Measurements from ENCODE around the gene IMP4. TPM values are rescaled to one million over a fixed set of nuclear protein-coding genes. Genes with fewer than 3 reads are reported as not detected.

IMP4 gene
- total RNA-seq, 4 donors from 2014 or later = 66.5 to 112 (median 75.2) TPM

- TF ChIP-seq CTCF (IDR thresholded peaks at IDR 0.05; ENCODE audit: low read depth) = no peak
Measured at GRCh38 chr2:130345611-130346010, 2.9 kb downstream of the IMP4 start.

GRCh38 chr2:130346041-130346740 is 3.5 kb downstream of the IMP4 start:
- no peak for TF ChIP-seq CTCF (IDR thresholded peaks at IDR 0.05; ENCODE audit: low read depth)

DNA sequence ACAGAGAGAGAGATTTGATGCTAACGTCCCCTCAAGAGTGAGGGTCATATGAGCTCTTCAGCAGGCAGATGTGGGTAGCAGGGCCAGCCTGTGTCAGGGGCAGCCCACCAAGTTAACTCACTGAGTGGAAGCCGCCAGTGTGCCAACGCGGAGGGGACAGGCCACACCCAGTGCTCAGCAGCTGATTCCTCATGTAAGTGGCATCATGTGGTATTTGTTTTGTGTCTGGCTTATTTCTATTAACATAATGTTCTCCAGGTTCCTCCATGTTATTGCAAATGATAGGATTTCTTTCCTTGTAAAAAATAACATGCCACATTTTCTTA is 4.0 kb downstream of the IMP4 start:
- no peak for TF ChIP-seq CTCF (IDR thresholded peaks at IDR 0.05; ENCODE audit: low read depth)

DNA sequence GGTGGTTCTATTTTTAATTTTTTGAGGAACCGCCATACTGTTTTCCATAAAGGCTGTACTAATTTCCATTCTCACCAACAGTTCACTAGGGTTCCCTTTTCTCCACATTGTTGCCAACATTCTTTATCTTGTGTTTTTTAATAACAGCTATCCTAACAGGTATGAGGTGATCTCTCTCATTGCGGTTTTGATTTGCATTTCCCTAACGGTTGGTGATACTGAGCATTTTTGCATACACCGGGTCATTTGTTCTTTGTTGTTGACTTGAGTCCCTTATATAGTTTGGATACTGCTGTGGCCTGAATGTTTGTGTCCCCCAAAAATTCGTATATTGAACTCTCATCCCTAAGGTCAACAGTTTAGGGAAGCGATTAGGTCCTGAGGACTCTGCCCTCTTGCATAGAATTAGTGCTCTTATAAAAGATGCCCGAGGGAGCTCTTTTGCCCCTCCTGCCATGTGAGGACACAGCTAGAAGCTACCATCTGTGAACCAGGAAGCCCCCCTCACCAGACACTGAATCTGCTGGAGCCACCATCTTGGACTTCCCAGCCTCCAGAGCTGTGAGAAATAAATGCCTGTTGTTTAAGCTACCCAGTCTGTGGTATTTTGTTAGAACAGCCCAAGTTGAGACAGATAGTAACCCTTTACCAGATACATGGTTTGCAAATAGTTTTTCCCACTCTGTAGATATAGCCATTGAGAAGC is 4.7 kb downstream of the IMP4 start:
- TF ChIP-seq CTCF (IDR thresholded peaks at IDR 0.05; ENCODE audit: low read depth) = no peak

GRCh38 chr2:130349174-130349573 is 6.5 kb downstream of the IMP4 start:
- TF ChIP-seq CTCF (IDR thresholded peaks at IDR 0.05; ENCODE audit: low read depth) = no peak

DNA sequence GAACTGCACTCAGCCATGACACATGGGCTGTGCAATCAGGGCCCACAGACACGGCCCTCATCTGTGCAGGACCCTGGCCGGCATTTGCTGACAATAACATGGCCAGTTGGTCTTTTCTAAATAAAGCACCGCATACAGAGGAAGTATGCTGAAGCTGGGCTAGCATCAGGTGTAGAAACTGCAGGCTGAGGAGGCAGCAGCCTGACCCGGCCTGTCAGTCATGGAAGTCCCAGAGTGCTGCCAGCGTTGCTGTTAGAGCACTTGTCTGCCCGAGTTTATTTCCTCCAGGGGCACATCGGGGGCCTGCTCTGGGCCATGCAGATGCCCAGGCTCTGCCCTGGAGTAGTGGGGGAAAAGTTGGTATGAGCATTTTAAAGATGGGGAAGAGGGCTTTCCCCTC is 9.0 kb downstream of the IMP4 start:
- TF ChIP-seq CTCF (IDR thresholded peaks at IDR 0.05; ENCODE audit: low read depth) = no peak

GRCh38 chr2:130352237-130352636 is 9.5 kb downstream of the IMP4 start:
- no peak for TF ChIP-seq CTCF (IDR thresholded peaks at IDR 0.05; ENCODE audit: low read depth)

Measured in subcutaneous adipose tissue (tissue), 4 donors.